ENCODE results near the gene LAD1.

Gene LAD1

DNA sequence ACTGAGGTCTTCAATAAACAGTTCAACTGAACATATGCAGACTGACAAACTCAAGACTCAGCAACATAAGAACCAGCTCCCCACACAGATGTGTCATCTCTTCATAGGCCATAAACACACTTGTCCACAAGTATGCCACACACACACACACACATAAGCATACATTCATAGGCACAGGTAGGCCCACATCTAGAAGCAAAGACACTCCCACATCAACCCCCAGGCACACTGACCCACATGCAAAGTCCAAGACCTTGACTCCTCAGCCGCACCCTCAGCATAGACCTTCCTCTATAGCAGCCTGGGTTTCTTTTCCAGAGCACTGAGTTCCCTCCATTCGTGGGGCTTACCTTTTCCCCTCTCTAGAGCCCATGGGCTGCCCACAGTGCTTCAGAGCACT is 1.4 kb downstream of the LAD1 start:
- H3K79me2 ChIP-seq (ENCODE audit: insufficient read depth, low read length), result no peaks in the 10 kb centered on the region
- no peaks in the 10 kb centered on the region for H3K9me3 ChIP-seq (ENCODE audit: low read length)
- H4K20me1 ChIP-seq (ENCODE audit: insufficient read depth, low read length), result no peaks in the 10 kb centered on the region
- no peak overlapping the region for H3K9ac ChIP-seq (ENCODE audit: low read length)
- H2AFZ ChIP-seq (ENCODE audit: low read length), result no peak overlapping the region
- H3K9me2 ChIP-seq (ENCODE audit: low read depth, low read length), result no peaks in the 10 kb centered on the region
- H3K36me3 ChIP-seq (ENCODE audit: insufficient read depth, low read length), result no peaks in the 10 kb centered on the region
- no peak overlapping the region for H3K4me2 ChIP-seq (ENCODE audit: low read length)
- H3K27me3 ChIP-seq (ENCODE audit: insufficient read depth, low read length), result 0 out of 2 replicates have a peak, but pooled peaks cover 4% of the 10 kb centered on the region
- no peak overlapping the region for H3K4me3 ChIP-seq (ENCODE audit: low read depth, low read length, poor library complexity, severe bottlenecking)
- TF ChIP-seq, protein P1, sequence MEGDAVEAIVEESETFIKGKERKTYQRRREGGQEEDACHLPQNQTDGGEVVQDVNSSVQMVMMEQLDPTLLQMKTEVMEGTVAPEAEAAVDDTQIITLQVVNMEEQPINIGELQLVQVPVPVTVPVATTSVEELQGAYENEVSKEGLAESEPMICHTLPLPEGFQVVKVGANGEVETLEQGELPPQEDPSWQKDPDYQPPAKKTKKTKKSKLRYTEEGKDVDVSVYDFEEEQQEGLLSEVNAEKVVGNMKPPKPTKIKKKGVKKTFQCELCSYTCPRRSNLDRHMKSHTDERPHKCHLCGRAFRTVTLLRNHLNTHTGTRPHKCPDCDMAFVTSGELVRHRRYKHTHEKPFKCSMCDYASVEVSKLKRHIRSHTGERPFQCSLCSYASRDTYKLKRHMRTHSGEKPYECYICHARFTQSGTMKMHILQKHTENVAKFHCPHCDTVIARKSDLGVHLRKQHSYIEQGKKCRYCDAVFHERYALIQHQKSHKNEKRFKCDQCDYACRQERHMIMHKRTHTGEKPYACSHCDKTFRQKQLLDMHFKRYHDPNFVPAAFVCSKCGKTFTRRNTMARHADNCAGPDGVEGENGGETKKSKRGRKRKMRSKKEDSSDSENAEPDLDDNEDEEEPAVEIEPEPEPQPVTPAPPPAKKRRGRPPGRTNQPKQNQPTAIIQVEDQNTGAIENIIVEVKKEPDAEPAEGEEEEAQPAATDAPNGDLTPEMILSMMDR (IDR thresholded peaks at IDR 0.05; ENCODE audit: low read length), result no peak
- TF ChIP-seq EZH2 (IDR thresholded peaks at IDR 0.05; ENCODE audit: borderline replicate concordance, low read length), result no peak
- H3K4me1 ChIP-seq (ENCODE audit: insufficient read depth, low read length, severe bottlenecking), result no peaks in the 10 kb centered on the region
- H3F3A ChIP-seq (ENCODE audit: insufficient read depth, low read length), result no peaks in the 10 kb centered on the region
- no peak overlapping the region for H3K27ac ChIP-seq (ENCODE audit: low read depth, low read length, poor library complexity, severe bottlenecking)

DNA sequence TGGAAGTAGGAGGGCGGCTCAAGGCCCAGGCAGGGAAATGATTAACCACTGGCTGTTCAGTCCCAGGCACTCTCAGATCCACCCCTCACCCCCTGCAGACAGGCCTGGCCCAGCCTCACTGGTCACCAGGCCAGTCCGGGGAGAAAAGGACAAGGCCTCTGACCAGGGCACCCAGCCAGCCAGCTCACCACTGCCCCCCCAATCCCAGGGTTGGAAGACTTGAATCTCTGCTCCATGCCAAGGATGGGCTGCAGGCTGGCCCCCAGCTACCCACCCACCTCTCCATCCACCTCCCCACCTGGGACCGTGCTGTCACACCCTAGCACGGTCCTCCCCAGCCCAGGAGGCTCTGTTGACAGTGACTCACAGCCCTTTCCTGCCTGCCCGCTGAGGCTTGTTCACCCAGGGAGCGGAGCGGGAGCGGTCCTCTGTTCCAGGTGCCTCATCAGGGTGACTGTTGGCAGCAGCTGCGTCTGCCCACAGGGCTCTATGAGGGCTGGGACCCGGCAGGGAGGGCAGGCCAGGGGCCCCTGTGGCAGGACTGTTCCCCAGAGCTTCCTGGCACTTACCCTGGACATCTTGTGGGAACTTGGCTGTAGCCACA is 2.2 kb downstream of the LAD1 start:
- no peak overlapping the region for H3K4me3 ChIP-seq (ENCODE audit: low read depth, low read length, poor library complexity, severe bottlenecking)
- H3K4me2 ChIP-seq (ENCODE audit: low read length), result no peak overlapping the region
- no peaks in the 10 kb centered on the region for H3K36me3 ChIP-seq (ENCODE audit: insufficient read depth, low read length)
- H3F3A ChIP-seq (ENCODE audit: insufficient read depth, low read length), result no peaks in the 10 kb centered on the region
- H3K79me2 ChIP-seq (ENCODE audit: insufficient read depth, low read length), result no peaks in the 10 kb centered on the region
- H3K9me3 ChIP-seq (ENCODE audit: low read length), result no peaks in the 10 kb centered on the region
- H3K4me1 ChIP-seq (ENCODE audit: insufficient read depth, low read length, severe bottlenecking), result no peaks in the 10 kb centered on the region
- H3K27me3 ChIP-seq (ENCODE audit: insufficient read depth, low read length), result 0 out of 2 replicates have a peak, but pooled peaks cover 4% of the 10 kb centered on the region
- H4K20me1 ChIP-seq (ENCODE audit: insufficient read depth, low read length), result no peaks in the 10 kb centered on the region
- H2AFZ ChIP-seq (ENCODE audit: low read length), result no peak overlapping the region
- TF ChIP-seq, protein P1 (IDR thresholded peaks at IDR 0.05; ENCODE audit: low read length), result no peak
- no peak for TF ChIP-seq EZH2 (IDR thresholded peaks at IDR 0.05; ENCODE audit: borderline replicate concordance, low read length)
- H3K27ac ChIP-seq (ENCODE audit: low read depth, low read length, poor library complexity, severe bottlenecking), result no peak overlapping the region
- no peak overlapping the region for H3K9ac ChIP-seq (ENCODE audit: low read length)
- H3K9me2 ChIP-seq (ENCODE audit: low read depth, low read length), result no peaks in the 10 kb centered on the region

DNA sequence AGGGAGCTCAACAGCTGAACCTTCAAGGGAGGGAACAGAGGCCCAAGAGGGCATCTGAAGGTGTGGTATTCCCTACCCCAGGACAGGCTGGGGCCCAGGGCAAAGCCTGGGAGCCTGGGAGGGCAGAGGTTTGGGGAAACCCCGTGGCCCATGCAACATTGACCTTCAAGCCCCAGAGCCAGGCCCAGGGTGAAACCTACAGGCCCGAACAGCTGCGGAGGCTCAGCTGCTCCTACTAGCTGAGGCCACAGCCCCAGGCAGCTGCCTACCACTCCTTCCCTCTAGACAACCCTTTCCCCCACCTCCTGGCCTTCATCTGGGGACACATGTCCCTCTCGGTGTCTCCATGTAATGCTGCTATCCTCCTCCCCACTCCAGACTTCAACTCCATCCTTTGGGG is 3.2 kb downstream of the LAD1 start:
- no peaks in the 10 kb centered on the region for H4K20me1 ChIP-seq (ENCODE audit: insufficient read depth, low read length)
- H3K4me2 ChIP-seq (ENCODE audit: low read length), result no peak overlapping the region
- no peak for TF ChIP-seq EZH2 (IDR thresholded peaks at IDR 0.05; ENCODE audit: borderline replicate concordance, low read length)
- TF ChIP-seq, protein P1 (IDR thresholded peaks at IDR 0.05; ENCODE audit: low read length), result no peak
- H3K36me3 ChIP-seq (ENCODE audit: insufficient read depth, low read length), result no peaks in the 10 kb centered on the region
- no peak overlapping the region for H3K9ac ChIP-seq (ENCODE audit: low read length)
- H3K9me2 ChIP-seq (ENCODE audit: low read depth, low read length), result no peaks in the 10 kb centered on the region
- H2AFZ ChIP-seq (ENCODE audit: low read length), result no peak overlapping the region
- no peaks in the 10 kb centered on the region for H3K4me1 ChIP-seq (ENCODE audit: insufficient read depth, low read length, severe bottlenecking)
- H3K27ac ChIP-seq (ENCODE audit: low read depth, low read length, poor library complexity, severe bottlenecking), result no peak overlapping the region
- 0 out of 2 replicates have a peak, but pooled peaks cover 4% of the 10 kb centered on the region for H3K27me3 ChIP-seq (ENCODE audit: insufficient read depth, low read length)
- no peaks in the 10 kb centered on the region for H3K79me2 ChIP-seq (ENCODE audit: insufficient read depth, low read length)
- no peak overlapping the region for H3K4me3 ChIP-seq (ENCODE audit: low read depth, low read length, poor library complexity, severe bottlenecking)
- no peaks in the 10 kb centered on the region for H3K9me3 ChIP-seq (ENCODE audit: low read length)
- no peaks in the 10 kb centered on the region for H3F3A ChIP-seq (ENCODE audit: insufficient read depth, low read length)

Data from OCI-LY1 (cell line).